ENCODE measurements around the gene PDE1A. TPM values are rescaled to one million over a fixed set of nuclear protein-coding genes. Genes with fewer than 3 reads are reported as not detected.

PDE1A gene
- total RNA-seq, 1 experiment from 2014 or later = 3.1 TPM

DNA sequence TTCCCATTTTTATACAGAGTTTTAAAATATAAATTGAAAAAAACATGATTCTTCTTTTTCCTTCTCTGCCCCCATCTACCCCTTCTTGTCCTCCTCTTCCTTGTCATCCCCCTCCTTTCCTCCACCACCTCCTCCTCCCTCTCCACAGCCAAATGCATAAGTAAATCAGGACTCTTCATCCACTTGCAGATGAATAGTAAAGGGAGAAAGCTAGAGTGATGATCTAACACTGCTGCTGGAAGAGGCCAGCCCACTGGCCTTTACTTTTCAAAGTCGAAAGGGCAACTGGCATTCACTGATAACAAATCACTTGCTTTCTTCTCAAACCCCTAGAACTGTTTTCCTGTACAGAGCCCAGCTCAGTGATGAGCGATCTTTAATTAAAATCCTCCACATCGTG is 205.8 kb downstream of the PDE1A start:
- no peaks in the 10 kb centered on the region for H3K9me3 ChIP-seq (ENCODE audit: low read depth, low read length, poor library complexity, severe bottlenecking)
- no peaks in the 10 kb centered on the region for H3K27me3 ChIP-seq (replicated peaks; ENCODE audit: insufficient read depth, low read depth, low read length, poor library complexity)
- no peak for DNase-seq (ENCODE audit: low spot score)
- H3K36me3 ChIP-seq (ENCODE audit: insufficient read depth, low read length, poor library complexity, severe bottlenecking) = no peaks in the 10 kb centered on the region
- TF ChIP-seq, protein P1, sequence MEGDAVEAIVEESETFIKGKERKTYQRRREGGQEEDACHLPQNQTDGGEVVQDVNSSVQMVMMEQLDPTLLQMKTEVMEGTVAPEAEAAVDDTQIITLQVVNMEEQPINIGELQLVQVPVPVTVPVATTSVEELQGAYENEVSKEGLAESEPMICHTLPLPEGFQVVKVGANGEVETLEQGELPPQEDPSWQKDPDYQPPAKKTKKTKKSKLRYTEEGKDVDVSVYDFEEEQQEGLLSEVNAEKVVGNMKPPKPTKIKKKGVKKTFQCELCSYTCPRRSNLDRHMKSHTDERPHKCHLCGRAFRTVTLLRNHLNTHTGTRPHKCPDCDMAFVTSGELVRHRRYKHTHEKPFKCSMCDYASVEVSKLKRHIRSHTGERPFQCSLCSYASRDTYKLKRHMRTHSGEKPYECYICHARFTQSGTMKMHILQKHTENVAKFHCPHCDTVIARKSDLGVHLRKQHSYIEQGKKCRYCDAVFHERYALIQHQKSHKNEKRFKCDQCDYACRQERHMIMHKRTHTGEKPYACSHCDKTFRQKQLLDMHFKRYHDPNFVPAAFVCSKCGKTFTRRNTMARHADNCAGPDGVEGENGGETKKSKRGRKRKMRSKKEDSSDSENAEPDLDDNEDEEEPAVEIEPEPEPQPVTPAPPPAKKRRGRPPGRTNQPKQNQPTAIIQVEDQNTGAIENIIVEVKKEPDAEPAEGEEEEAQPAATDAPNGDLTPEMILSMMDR (conservative IDR thresholded peaks at IDR 0.05; ENCODE audit: low read depth, low read length) = no peak
- TF ChIP-seq EZH2 (IDR thresholded peaks at IDR 0.05; ENCODE audit: borderline replicate concordance, low read depth, low read length, poor library complexity, severe bottlenecking) = no peak
- intact Hi-C loops (cut with micrococcal nuclease; ENCODE audit: unreplicated experiment) = no loop called here
- CTCF ChIA-PET = no interaction called here
- no peak overlapping the region for H3K27ac ChIP-seq (ENCODE audit: low read depth, low read length, poor library complexity, severe bottlenecking)
- POLR2A ChIA-PET (ENCODE audit: low non-redundant PET) = no interaction called here
- H3K4me1 ChIP-seq (ENCODE audit: insufficient read depth, low read length, poor library complexity, severe bottlenecking) = no peaks in the 10 kb centered on the region
- no peak overlapping the region for H3K4me3 ChIP-seq (ENCODE audit: low read depth, low read length, poor library complexity, severe bottlenecking)
- no TSS peak for BruUV-seq (replicated peaks)

DNA sequence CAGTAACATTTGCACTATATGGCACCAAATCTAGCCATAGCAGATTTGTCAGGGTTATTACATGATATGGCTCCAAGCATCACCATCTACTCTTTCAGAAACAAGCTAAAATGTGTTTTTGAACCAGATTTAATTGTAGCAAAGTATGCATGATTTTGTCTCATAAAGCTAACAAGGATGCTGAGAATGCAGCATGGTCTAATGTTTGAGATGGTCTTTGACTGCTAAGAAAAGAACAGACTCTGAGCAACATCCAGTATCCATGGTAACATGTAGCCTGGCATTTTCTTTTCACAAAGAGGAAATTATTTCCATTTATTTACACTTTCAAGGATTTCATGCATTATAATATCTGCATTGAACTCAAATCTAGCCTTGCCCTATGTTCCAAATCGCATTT is 206.5 kb downstream of the PDE1A start:
- ChIA-PET CTCF (no interaction called here), POLR2A (ENCODE audit: low non-redundant PET) (no interaction called here)
- Histone ChIP-seq H3K9me3 (ENCODE audit: low read depth, low read length, poor library complexity, severe bottlenecking) (no peaks in the 10 kb centered on the region), H3K36me3 (ENCODE audit: insufficient read depth, low read length, poor library complexity, severe bottlenecking) (no peaks in the 10 kb centered on the region), H3K27me3 (replicated peaks; ENCODE audit: insufficient read depth, low read depth, low read length, poor library complexity) (no peaks in the 10 kb centered on the region), H3K27ac (ENCODE audit: low read depth, low read length, poor library complexity, severe bottlenecking) (no peak overlapping the region), H3K4me1 (ENCODE audit: insufficient read depth, low read length, poor library complexity, severe bottlenecking) (no peaks in the 10 kb centered on the region), H3K4me3 (ENCODE audit: low read depth, low read length, poor library complexity, severe bottlenecking) (no peak overlapping the region)
- TF ChIP-seq, protein P1 (conservative IDR thresholded peaks at IDR 0.05; ENCODE audit: low read depth, low read length) = no peak
- no peak for TF ChIP-seq EZH2 (IDR thresholded peaks at IDR 0.05; ENCODE audit: borderline replicate concordance, low read depth, low read length, poor library complexity, severe bottlenecking)
- intact Hi-C loops (cut with micrococcal nuclease; ENCODE audit: unreplicated experiment) = no loop called here
- no TSS peak for BruUV-seq (replicated peaks)
- no peak for DNase-seq (ENCODE audit: low spot score)

GRCh38 chr2:182210669-182211068 is 216.2 kb downstream of the PDE1A start:
- Histone ChIP-seq H3K9me3 (ENCODE audit: low read depth, low read length, poor library complexity, severe bottlenecking) (no peaks in the 10 kb centered on the region), H3K27me3 (replicated peaks; ENCODE audit: insufficient read depth, low read depth, low read length, poor library complexity) (no peaks in the 10 kb centered on the region), H3K4me3 (ENCODE audit: low read depth, low read length, poor library complexity, severe bottlenecking) (no peak overlapping the region), H3K36me3 (ENCODE audit: insufficient read depth, low read length, poor library complexity, severe bottlenecking) (no peaks in the 10 kb centered on the region), H3K4me1 (ENCODE audit: insufficient read depth, low read length, poor library complexity, severe bottlenecking) (no peaks in the 10 kb centered on the region), H3K27ac (ENCODE audit: low read depth, low read length, poor library complexity, severe bottlenecking) (no peak overlapping the region)
- ChIA-PET CTCF (no interaction called here), POLR2A (ENCODE audit: low non-redundant PET) (no interaction called here)
- no peak for DNase-seq (ENCODE audit: low spot score)
- no peak for TF ChIP-seq EZH2 (IDR thresholded peaks at IDR 0.05; ENCODE audit: borderline replicate concordance, low read depth, low read length, poor library complexity, severe bottlenecking)
- TF ChIP-seq, protein P1 (conservative IDR thresholded peaks at IDR 0.05; ENCODE audit: low read depth, low read length) = no peak
- no TSS peak for BruUV-seq (replicated peaks)
- intact Hi-C loops (cut with micrococcal nuclease; ENCODE audit: unreplicated experiment) = no loop called here
